GM12874 (cell line): Measurements from ENCODE around the gene C1QTNF12.

Experiments used
- CTCF ChIP-seq: IDR thresholded peaks from 2 replicates; pipeline ENCODE4 v1.5.1; 2011; ENCODE audit warnings: low read depth, mild to moderate bottlenecking, control low read depth, low read length, moderate library complexity; ENCODE audit not compliant: insufficient read depth

Gene C1QTNF12

GRCh38 chr1:1260843-1261560 lies 14.5 kb upstream of the C1QTNF12 start:
- TF ChIP-seq CTCF, result no peak

GRCh38 chr1:1259951-1260600 lies 13.6 kb upstream of the C1QTNF12 start:
- no peak for TF ChIP-seq CTCF

GRCh38 chr1:1259540-1259939 lies 13.0 kb upstream of the C1QTNF12 start:
- TF ChIP-seq CTCF, result no peak

DNA sequence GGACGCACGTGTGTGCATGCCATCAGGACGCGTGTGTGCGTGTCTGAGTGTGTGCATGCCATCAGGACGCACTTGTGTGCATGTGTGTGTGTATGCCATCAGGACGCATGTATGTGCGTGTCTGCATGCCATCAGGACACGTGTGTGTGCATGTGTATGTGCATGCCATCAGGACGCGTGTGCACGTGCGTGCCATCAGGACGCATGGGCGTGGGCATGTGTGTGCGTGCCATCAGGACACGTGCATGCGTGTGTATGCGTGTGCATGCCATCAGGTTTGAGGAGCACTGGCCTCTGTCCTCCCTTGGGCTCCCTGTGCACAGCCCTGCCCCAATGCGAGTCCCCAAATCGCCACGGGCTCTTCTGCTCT lies 12.6 kb upstream of the C1QTNF12 start:
- TF ChIP-seq CTCF, result no peak

DNA sequence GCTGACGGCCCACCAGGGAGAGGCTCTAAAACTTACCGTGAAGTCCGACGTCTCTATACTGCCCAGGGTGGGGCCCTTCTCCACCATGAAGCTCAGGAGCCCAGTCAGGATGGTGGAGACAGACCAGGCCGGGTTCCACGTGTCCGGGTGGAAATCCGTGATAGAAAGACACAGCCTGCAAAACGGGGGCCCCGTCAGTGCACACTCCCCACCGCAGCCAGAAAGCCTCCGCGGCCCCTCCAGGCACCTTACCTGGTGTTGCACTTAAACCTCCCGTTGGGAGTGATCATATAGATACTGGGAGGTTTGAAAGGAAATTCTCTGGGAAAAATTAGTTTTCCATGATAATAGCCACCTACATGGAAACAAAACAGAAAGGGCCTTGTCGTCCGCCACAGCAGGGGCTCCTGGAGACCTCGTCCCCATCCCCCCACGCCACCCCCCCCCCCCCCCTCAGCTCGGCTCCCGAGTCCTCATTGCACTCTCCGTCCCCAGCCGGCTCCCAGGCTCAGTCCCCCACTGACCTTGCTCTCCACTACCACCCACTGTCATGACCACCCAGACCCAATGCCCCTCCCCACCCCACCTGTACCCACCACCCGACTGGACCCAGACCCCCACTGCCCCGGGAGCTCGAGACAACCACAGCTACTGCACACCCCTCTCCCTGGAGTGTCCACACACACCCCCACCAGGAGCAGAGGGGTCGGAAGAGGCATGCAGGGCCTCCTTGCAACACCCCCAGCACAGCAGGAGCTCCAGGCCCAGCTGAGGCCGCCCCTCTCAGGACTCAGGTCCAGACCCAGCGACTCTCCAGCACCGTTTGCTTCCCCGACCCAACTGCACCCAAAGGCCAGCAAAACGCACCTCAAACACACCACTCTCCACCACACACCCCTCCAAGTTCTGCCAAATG lies 10.7 kb upstream of the C1QTNF12 start:
- no peak for TF ChIP-seq CTCF

DNA sequence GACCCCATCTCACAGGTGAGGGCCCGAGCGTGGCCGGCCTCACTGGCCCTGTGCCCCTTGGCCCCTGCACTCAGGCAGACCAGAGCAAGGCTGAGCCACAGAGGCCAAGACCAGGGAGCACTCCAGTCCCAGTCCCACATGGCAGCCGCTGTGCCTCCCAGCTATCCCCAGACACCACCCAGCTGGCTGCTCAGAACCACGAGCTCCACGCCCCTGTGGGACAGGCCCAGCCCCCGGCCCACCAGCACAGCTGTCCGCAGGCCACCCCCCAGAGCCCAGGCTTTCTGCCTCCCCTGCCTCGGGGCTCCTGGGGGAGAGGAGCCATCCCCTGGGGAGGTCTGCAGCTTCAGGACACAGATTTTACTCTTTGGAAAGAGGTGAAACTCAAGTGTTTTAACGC lies 9.1 kb upstream of the C1QTNF12 start:
- no peak for TF ChIP-seq CTCF

DNA sequence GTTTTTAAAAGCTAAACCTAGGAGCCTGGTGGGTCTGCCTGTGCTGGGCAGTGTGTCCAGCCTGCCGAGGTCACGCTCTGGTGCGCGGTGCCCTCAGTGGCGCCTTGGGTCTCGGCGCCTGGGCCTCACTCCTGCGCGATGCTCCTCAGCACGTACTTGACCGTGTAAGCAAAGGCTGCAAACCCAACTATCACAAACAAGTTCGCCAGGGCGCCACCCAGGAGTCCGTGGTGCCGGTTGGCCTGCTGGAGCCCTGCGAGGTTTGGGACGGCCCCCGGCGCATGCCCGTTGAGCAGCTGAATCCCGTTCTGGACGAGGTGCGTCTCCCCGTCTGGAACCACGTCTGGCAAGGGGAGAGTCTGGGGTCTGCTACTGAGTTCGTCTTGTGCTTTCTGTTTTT lies 8.6 kb upstream of the C1QTNF12 start:
- TF ChIP-seq CTCF, result no peak
